ENCODE results near the gene MYRF.

- TF ChIP-seq CTCF (optimal IDR thresholded peaks at IDR 0.05 in 1 of 3, IDR thresholded peaks at IDR 0.05 in 1 of 3, conservative IDR thresholded peaks at IDR 0.05 in 1 of 3; ENCODE audit: extremely low read depth in 1 of 3, insufficient read depth in 2 of 3, low read length in 3 of 3) (no peak), EZH2 (IDR thresholded peaks at IDR 0.05; ENCODE audit: low read length) (no peak)
These were observed 81.5 kb downstream of the MYRF start for GRCh38 chr11:61833926-61834277.

Data from keratinocyte (primary cell).